HepG2 (cell line): Measurements from ENCODE around the gene ACSM6. TPM values are rescaled to one million over a fixed set of nuclear protein-coding genes. Genes with fewer than 3 reads are reported as not detected.

Experiments used
- ARID3A ChIP-seq: IDR thresholded peaks from 2 replicates; pipeline ENCODE4 v1.6.1; 2012; ENCODE audit warnings: low read depth, low read length, improper control_type of control experiment
- CAMTA2 ChIP-seq: sonication (generic); formaldehyde crosslinking; IDR thresholded peaks from 2 replicates; pipeline ENCODE4 v1.4.0; 2020; ENCODE audit warnings: mild to moderate bottlenecking, missing genetic modification reagents, borderline replicate concordance
- CBFB ChIP-seq: sonication (generic); formaldehyde crosslinking; IDR thresholded peaks from 2 replicates; pipeline ENCODE4 v1.4.0; 2020; ENCODE audit warnings: missing genetic modification reagents
- CCAR2 ChIP-seq: fragments of 200-400 bp; formaldehyde crosslinking; optimal IDR thresholded peaks from 2 replicates; pipeline ENCODE3; 2018; ENCODE audit warnings: low read depth, mild to moderate bottlenecking, low read length, moderate library complexity
- CEBPG ChIP-seq: IDR thresholded peaks from 2 replicates; pipeline ENCODE4 v1.6.1; 2016
- ETV6 ChIP-seq: sonication (generic); formaldehyde crosslinking; conservative IDR thresholded peaks from 2 replicates; pipeline ENCODE4 v1.4.0; 2020; ENCODE audit warnings: missing genetic modification reagents
- FUBP1 ChIP-seq: sonication (generic); formaldehyde crosslinking; IDR thresholded peaks from 2 replicates; pipeline ENCODE4 v1.5.1; 2020; ENCODE audit warnings: missing genetic modification reagents, mild to moderate bottlenecking, borderline replicate concordance
- GATAD2A ChIP-seq: IDR thresholded peaks from 2 replicates; pipeline ENCODE4 v1.6.1; 2016
- HNRNPK ChIP-seq: fragments of 200-400 bp; formaldehyde crosslinking; IDR thresholded peaks from 2 replicates; pipeline ENCODE4 v1.6.1; 2018; ENCODE audit warnings: low read length, low read depth, moderate library complexity, mild to moderate bottlenecking; ENCODE audit not compliant: poor library complexity, severe bottlenecking
- KDM2A ChIP-seq: sonication (generic); formaldehyde crosslinking; IDR thresholded peaks from 2 replicates; pipeline ENCODE4 v1.4.0; 2020; ENCODE audit warnings: low read depth, missing genetic modification reagents, borderline replicate concordance
- KLF15 ChIP-seq: sonication (generic); formaldehyde crosslinking; IDR thresholded peaks from 2 replicates; pipeline ENCODE4 v1.8.1; 2023; ENCODE audit warnings: borderline replicate concordance, mild to moderate bottlenecking, inconsistent platforms, missing genetic modification reagents, mixed read lengths
- NONO ChIP-seq, 2 experiments: fragments of 450-650 bp in 1 of 2; sonication (generic) in 1 of 2; formaldehyde crosslinking in 1 of 2; IDR thresholded peaks in 1 of 2; conservative IDR thresholded peaks in 1 of 2; 2 replicates each; pipeline versions ENCODE4 v1.6.1 to v1.8.0; 2017 to 2022; ENCODE audit warnings: mild to moderate bottlenecking in 1 of 2, missing genetic modification reagents in 1 of 2, moderate library complexity in 1 of 2
- NR2F2 ChIP-seq: IDR thresholded peaks from 2 replicates; pipeline ENCODE4 v1.6.1; 2012; ENCODE audit warnings: low read depth, inconsistent platforms, borderline replicate concordance
- NR2F6 ChIP-seq, 2 experiments: IDR thresholded peaks; 2 replicates each; pipeline ENCODE4 v1.6.1; 2016; ENCODE audit warnings: antibody characterized with exemption in 1 of 2, mild to moderate bottlenecking in 1 of 2
- PBX2 ChIP-seq: IDR thresholded peaks from 2 replicates; pipeline ENCODE4 v1.6.1; 2016; ENCODE audit warnings: control low read depth
- SMARCE1 ChIP-seq: fragments of 450-650 bp; IDR thresholded peaks from 2 replicates; pipeline ENCODE4 v1.6.1; 2017; ENCODE audit warnings: borderline replicate concordance
- SOX6 ChIP-seq, 2 experiments: fragments of 450-650 bp in 1 of 2; sonication (generic) in 1 of 2; formaldehyde crosslinking in 1 of 2; IDR thresholded peaks; 2 replicates each; pipeline versions ENCODE4 v1.4.0 to v1.6.1; 2017 to 2020; ENCODE audit warnings: antibody characterized with exemption in 1 of 2, mild to moderate bottlenecking in 1 of 2, missing genetic modification reagents in 1 of 2
- SP1 ChIP-seq, 2 experiments: fragments of 450-650 bp in 1 of 2; sonication (generic) in 1 of 2; formaldehyde crosslinking in 1 of 2; IDR thresholded peaks; 2 replicates each; pipeline versions ENCODE4 v1.4.0 to v1.6.1; 2016 to 2020; ENCODE audit warnings: missing genetic modification reagents in 1 of 2
- TCF7 ChIP-seq: sonication (generic); IDR thresholded peaks from 2 replicates; pipeline ENCODE4 v1.6.1; 2016; ENCODE audit warnings: antibody characterized with exemption, low read depth
- U2AF2 ChIP-seq: fragments of 200-400 bp; formaldehyde crosslinking; IDR thresholded peaks from 2 replicates; pipeline ENCODE4 v1.6.1; 2017; ENCODE audit warnings: low read depth, mild to moderate bottlenecking, low read length
- ZFP37 ChIP-seq: sonication (generic); formaldehyde crosslinking; IDR thresholded peaks from 2 replicates; pipeline ENCODE4 v1.4.0; 2020; ENCODE audit warnings: missing genetic modification reagents, borderline replicate concordance
- ZNF101 ChIP-seq: sonication (generic); formaldehyde crosslinking; IDR thresholded peaks from 2 replicates; pipeline ENCODE4 v1.4.0; 2020; ENCODE audit warnings: mild to moderate bottlenecking, low read depth, missing genetic modification reagents, borderline replicate concordance
- ZNF777 ChIP-seq: sonication (generic); formaldehyde crosslinking; IDR thresholded peaks from 2 replicates; pipeline ENCODE4 v1.4.0; 2020; ENCODE audit warnings: missing genetic modification reagents
- polyA plus RNA-seq, 8 experiments: library from polyadenylated mRNA; depleted of rRNA in 3 of 8; stranded (reverse) in 7 of 8; unstranded in 1 of 8; fragments of >200 nt; fragmentation: Illumina TruSeq in 4 of 8; extraction: Trizol in 4 of 8; gene quantifications; 2 replicates each; pipeline versions ENCODE4 v1.2.1 to v1.2.3, GENCODE V29; 2011 to 2016; ENCODE audit warnings: low read depth in 4 of 8, missing spikeins in 1 of 8, mixed read lengths in 1 of 8; ENCODE audit not compliant: insufficient read depth in 1 of 8
- total RNA-seq, 5 experiments: library from RNA; depleted of rRNA; stranded (reverse); fragments of >200 nt; fragmentation: Illumina TruSeq; extraction: Trizol; gene quantifications; 2 replicates each; pipeline ENCODE4 v1.2.3, GENCODE V29; 2016; ENCODE audit warnings: low read depth in 1 of 5
- TF ChIP-seq, protein P1 (sequence below): IDR thresholded peaks from 2 replicates; pipeline ENCODE4 v1.6.1; 2016; ENCODE audit warnings: low read depth

ACSM6 gene
- total and polyA plus RNA-seq, 2 of the 13 experiments (the other 11 are each of a cell fraction or from before 2014, with no cell fraction given) = not detected

DNA sequence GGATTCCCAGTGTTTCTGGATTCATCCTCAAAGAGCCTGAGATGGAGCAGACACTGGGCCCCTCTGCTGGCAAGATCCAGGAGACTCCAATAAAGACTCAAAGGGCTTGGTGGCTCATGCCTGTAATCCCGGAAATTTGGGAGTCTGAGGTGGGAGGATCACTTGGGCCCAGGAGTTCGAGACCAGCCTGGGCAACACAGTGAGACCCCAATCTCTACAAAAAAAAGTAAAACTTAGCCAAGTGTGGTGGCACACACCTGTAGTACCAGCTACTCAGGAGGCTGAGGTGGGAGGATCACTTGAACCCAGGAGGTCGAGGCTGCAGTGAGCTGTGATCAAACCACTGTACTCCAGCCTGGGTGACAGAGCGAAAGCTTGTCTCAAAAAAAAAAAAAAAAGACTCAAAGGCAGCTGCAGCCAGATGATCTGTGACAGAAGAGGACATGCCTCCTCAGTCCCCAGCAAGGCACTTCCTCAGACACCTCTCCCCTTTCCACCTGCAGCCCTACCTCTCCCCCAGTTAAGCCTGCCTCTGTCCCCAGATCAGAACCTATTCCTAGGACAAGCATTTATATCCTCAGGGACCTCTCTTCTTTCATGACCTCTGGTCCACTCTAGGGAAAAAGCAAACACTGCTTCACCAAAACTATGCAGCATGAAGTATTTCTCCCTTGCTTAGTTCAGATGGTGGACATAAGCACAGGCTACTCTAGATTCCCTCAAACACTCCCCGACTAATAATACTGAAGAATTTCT, 68.9 kb downstream of the ACSM6 start (continued):
- TF ChIP-seq NONO (IDR thresholded peaks at IDR 0.05) (no peak), NONO (CRISPR knock-in tag; conservative IDR thresholded peaks at IDR 0.05) (no peak), ZNF777 (no peak), NR2F2 (0 out of 2 replicates have a peak, but pooled peaks have one; percentile 18), PBX2 (CRISPR knock-in tag) (no peak), KLF15 (CRISPR knock-in tag) (no peak), HNRNPK (no peak), ZNF101 (CRISPR knock-in tag) (no peak), GATAD2A (CRISPR knock-in tag) (peak; percentile 53; the same call in 1 of the 2 replicates), ETV6 (CRISPR knock-in tag) (no peak), SMARCE1 (no peak), CCAR2 (no peak), FUBP1 (no peak), KDM2A (CRISPR knock-in tag) (no peak), CAMTA2 (CRISPR knock-in tag) (no peak), CBFB (no peak), ARID3A (no peak), ZFP37 (CRISPR knock-in tag) (no peak), SP1 (IDR thresholded peaks at IDR 0.05) (no peak), SP1 (CRISPR knock-in tag; IDR thresholded peaks at IDR 0.05) (no peak), SOX6 (IDR thresholded peaks at IDR 0.05) (no peak), SOX6 (CRISPR knock-in tag; IDR thresholded peaks at IDR 0.05) (peak; percentile 24; the same call in 1 of the 2 replicates), CEBPG (CRISPR knock-in tag) (no peak), TCF7 (no peak), U2AF2 (no peak), NR2F6 (IDR thresholded peaks at IDR 0.05) (peak; percentile 71), NR2F6 (CRISPR knock-in tag; IDR thresholded peaks at IDR 0.05) (peak; percentile 65)
- TF ChIP-seq, protein P1, sequence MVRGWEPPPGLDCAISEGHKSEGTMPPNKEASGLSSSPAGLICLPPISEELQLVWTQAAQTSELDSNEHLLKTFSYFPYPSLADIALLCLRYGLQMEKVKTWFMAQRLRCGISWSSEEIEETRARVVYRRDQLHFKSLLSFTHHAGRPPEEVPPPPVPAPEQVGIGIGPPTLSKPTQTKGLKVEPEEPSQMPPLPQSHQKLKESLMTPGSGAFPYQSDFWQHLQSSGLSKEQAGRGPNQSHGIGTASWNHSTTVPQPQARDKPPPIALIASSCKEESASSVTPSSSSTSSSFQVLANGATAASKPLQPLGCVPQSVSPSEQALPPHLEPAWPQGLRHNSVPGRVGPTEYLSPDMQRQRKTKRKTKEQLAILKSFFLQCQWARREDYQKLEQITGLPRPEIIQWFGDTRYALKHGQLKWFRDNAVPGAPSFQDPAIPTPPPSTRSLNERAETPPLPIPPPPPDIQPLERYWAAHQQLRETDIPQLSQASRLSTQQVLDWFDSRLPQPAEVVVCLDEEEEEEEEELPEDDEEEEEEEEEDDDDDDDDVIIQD (CRISPR knock-in tag) = no peak
